Activated CD8-positive, alpha-beta T cell treated with anti-CD3 and anti-CD28 coated beads for 36 hours (primary cell): ENCODE data around the gene EIF2B2. TPM values are rescaled to one million over a fixed set of nuclear protein-coding genes. Genes with fewer than 3 reads are reported as not detected.

Source experiments
- ATAC-seq: fragments of 200-7000 bp; cut with Tn5 transposase; one replicate; pipeline ENCODE4 v1.10.0; 2021; ENCODE audit warnings: mild to moderate bottlenecking, moderate library complexity
- CTCF ChIA-PET: fragments of 350-600 bp; sonication (Branson Sonifier 250); formaldehyde crosslinking; loops from one replicate; lab custom pipeline; 2021; ENCODE audit warnings: antibody characterized with exemption; lab: Charles Lee
- POLR2A ChIA-PET: fragments of 350-600 bp; sonication (Branson Sonifier 250); formaldehyde crosslinking; loops from one replicate; lab custom pipeline; 2021; ENCODE audit warnings: antibody characterized with exemption; lab: Charles Lee
- DNase-seq: peaks from one replicate; pipeline ENCODE4 v3.0.0-alpha.2; 2020
- H3K27ac Mint-ChIP-seq: one replicate; pipeline ENCODE4 v1.8.0; 2021; ENCODE audit warnings: mild to moderate bottlenecking, mixed read lengths
- H3K27me3 Mint-ChIP-seq: one replicate; pipeline ENCODE4 v1.8.0; 2021; ENCODE audit warnings: mixed read lengths
- H3K36me3 Mint-ChIP-seq: one replicate; pipeline ENCODE4 v1.8.0; 2021; ENCODE audit warnings: low read depth, mixed read lengths
- H3K4me1 Mint-ChIP-seq: one replicate; pipeline ENCODE4 v1.8.0; 2021; ENCODE audit warnings: low read depth, mixed read lengths
- H3K4me3 Mint-ChIP-seq: one replicate; pipeline ENCODE4 v1.8.0; 2021; ENCODE audit warnings: mild to moderate bottlenecking, moderate library complexity, mixed read lengths
- H3K9me3 Mint-ChIP-seq: one replicate; pipeline ENCODE4 v1.8.0; 2021; ENCODE audit warnings: mixed read lengths
- CTCF ChIP-seq: fragments of 200-600 bp; IDR thresholded peaks from one replicate; pipeline ENCODE4 v1.8.0; 2022; ENCODE audit warnings: antibody characterized with exemption, mild to moderate bottlenecking
- intact Hi-C: fragments of 100-400 bp; cut with micrococcal nuclease; formaldehyde crosslinking; loops from one replicate; pipeline ENCODE4 v1.10.0; 2022
- total RNA-seq, 2 experiments: library from RNA; stranded (reverse); gene quantifications; one replicate each; pipeline ENCODE4 v1.2.3, GENCODE V29; 2021

EIF2B2 gene
- total RNA-seq, 2 experiments from 2014 or later: 50.5 to 51.9 TPM

DNA sequence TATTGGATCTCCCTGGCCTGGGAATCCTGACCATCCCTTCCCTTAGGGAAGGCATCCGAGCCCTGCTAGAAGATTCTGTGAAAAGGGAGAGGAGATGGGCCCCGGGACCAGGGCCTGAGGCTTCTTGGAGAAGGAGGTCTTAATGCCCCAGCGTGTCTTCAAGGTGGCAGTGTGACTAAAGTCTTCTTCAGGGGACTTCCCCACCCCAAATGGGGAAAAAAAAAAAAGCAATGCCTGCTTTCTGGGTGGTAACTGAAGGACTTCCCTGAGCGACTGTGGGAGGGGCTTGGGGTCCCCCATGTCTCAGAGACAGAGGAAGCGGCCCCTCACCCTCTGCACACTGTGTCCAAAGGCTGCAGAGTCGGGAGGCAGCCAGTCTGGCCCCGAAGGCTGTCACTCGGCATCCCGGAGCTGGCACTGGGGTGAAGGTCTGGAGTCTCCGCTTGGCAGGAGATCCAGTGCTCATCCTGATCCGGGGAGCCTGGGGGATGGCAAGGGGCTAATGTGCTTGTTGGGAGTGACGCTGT is 39.5 kb upstream of the EIF2B2 start:
- ATAC-seq: peak; percentile 65
- Mint-ChIP-seq H3K4me1 (peaks cover 8% of the 10 kb centered on the region), H3K27ac (no peak overlapping the region), H3K4me3 (no peak overlapping the region), H3K36me3 (no peaks in the 10 kb centered on the region), H3K27me3 (peaks cover 3% of the 10 kb centered on the region), H3K9me3 (no peaks in the 10 kb centered on the region)
- POLR2A ChIA-PET: interaction anchor here (1.0 to 1.9 kb wide), 2 partner anchors 11 to 40 kb away, joined by 3 to 5 read pairs; partner anchors contain the start of gene EIF2B2
- DNase-seq: no peak
- TF ChIP-seq CTCF: no peak
- intact Hi-C loops: no loop called here
- CTCF ChIA-PET: interaction anchor here (1.3 to 5.2 kb wide), 3 partner anchors 10 to 100 kb away, joined by 3 to 19 read pairs (median 5); no protein-coding TSS in a partner anchor

DNA sequence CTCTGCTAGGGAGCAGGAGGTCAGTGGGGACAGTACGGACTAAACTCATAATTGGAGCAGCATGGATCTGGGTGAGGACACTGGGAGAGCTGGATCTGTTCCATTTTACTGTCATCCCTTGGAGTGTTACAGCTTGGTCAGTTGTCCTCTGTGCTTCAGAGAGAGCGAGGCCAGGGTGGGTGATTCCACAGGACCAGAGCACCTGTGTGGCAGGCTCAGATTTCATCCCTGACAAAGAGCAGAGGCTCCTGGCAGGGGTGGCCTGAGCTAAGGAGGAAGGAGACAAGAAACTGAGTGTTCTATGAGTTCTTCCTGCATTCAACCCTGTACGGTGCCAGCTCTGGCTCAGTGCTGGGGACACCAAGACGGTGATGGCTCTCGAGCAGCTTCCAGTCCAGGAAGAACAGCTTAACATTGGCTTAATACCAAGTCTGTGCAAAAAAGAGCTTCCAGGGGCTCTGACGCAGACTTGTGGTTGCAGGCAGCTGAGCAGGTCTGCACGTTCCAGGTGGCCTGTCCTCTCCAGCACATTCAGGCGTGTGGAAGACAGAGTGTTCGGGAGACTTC is 38.9 kb upstream of the EIF2B2 start:
- Mint-ChIP-seq H3K9me3 (no peaks in the 10 kb centered on the region), H3K36me3 (no peaks in the 10 kb centered on the region), H3K27me3 (peaks cover 3% of the 10 kb centered on the region), H3K4me3 (no peak overlapping the region), H3K4me1 (peaks cover 8% of the 10 kb centered on the region), H3K27ac (no peak overlapping the region)
- POLR2A ChIA-PET: interaction anchor here (1.1 kb wide), 1 partner anchor 47 kb away, joined by 3 read pairs; no protein-coding TSS in a partner anchor
- ATAC-seq: peak; percentile 51
- CTCF ChIA-PET: interaction anchor here (1.3 to 5.2 kb wide), 3 partner anchors 11 to 101 kb away, joined by 3 to 19 read pairs (median 5); no protein-coding TSS in a partner anchor
- intact Hi-C loops: no loop called here
- DNase-seq: peak; percentile 26
- no peak for TF ChIP-seq CTCF

- H3K36me3 Mint-ChIP-seq: no peaks in the 10 kb centered on the region
- POLR2A ChIA-PET: interaction anchor here (0.5 to 1.1 kb wide), 2 partner anchors 21 to 46 kb away, joined by 3 to 4 read pairs; no protein-coding TSS in a partner anchor
- ATAC-seq (no peak), DNase-seq (no peak)
- peaks cover 3% of the 10 kb centered on the region for H3K27me3 Mint-ChIP-seq
- no peak for TF ChIP-seq CTCF
- peaks cover 8% of the 10 kb centered on the region for H3K4me1 Mint-ChIP-seq
- CTCF ChIA-PET: interaction anchor here (1.3 to 4.6 kb wide), 3 partner anchors 12 to 102 kb away, joined by 3 to 26 read pairs (median 5); no protein-coding TSS in a partner anchor
- intact Hi-C loops: no loop called here
- no peaks in the 10 kb centered on the region for H3K9me3 Mint-ChIP-seq
- H3K27ac Mint-ChIP-seq: no peak overlapping the region
- no peak overlapping the region for H3K4me3 Mint-ChIP-seq
Observed at GRCh38 chr14:74964787-74965485, 37.8 kb upstream of the EIF2B2 start.

DNA sequence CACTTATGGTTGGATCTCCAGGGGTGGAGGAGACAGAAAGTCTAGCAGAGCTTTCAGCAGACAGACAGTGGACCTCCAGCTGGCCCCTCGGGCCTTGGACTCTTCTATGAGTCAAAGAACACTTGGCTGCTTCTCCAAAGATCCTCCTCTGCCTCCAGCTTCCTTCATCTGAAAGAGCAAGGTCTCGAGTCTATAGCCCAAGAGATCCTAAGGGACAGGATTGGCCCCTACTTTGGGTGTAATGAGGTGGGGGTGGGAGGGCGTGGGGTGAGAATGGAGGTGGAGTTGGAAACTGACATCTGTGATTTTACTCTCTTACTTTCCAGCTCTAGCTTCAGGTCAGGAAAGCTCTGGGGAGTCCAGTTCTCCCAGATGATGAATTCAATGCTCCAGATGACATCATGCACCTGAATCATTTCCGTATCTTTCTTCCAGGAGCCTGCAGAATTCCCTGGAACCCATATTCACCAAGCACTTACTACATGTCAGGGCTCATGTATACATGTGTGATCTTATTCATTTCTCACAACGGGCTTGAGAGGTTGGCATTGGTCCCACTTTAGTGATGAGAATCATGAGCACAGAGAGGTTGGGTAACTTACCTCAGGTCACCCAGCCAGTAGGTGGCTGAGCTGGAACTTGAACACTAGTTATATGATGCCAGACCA is 37.1 kb upstream of the EIF2B2 start:
- intact Hi-C loops: no loop called here
- Mint-ChIP-seq H3K9me3 (no peaks in the 10 kb centered on the region), H3K27ac (no peak overlapping the region), H3K36me3 (no peaks in the 10 kb centered on the region), H3K4me1 (peaks cover 8% of the 10 kb centered on the region), H3K4me3 (no peak overlapping the region), H3K27me3 (peaks cover 3% of the 10 kb centered on the region)
- ChIA-PET CTCF (interaction anchor here (1.2 to 4.6 kb wide), 2 partner anchors 20 to 123 kb away, joined by 3 to 26 read pairs; no protein-coding TSS in a partner anchor), POLR2A (no interaction called here)
- TF ChIP-seq CTCF: no peak
- ATAC-seq: no peak
- DNase-seq: no peak
